ENCODE results near the gene TBC1D22A. TPM values are rescaled to one million over a fixed set of nuclear protein-coding genes. Genes with fewer than 3 reads are reported as not detected.

Gene TBC1D22A
- total and polyA plus RNA-seq, 4 donors = 4.1 to 12.4 (median 8.4) TPM

- no peak overlapping the region for H3K9ac ChIP-seq (ENCODE audit: low read depth in 1 of 2, low read length in 2 of 2)
- no peak overlapping the region for H3K4me3 ChIP-seq (ENCODE audit: low read depth in 1 of 3, low read length in 3 of 3)
- WGBS = 72% methylated on average over 25 of the region's 25 CpGs
- H3K4me1 ChIP-seq (ENCODE audit: control insufficient read depth in 4 of 4, insufficient read depth in 4 of 4, low read length in 3 of 4) = no peaks in the 10 kb centered on the region
- no peaks in the 10 kb centered on the region for H3K9me3 ChIP-seq (ENCODE audit: control insufficient read depth in 4 of 4, low read length in 3 of 4)
- H3K27me3 ChIP-seq (ENCODE audit: control insufficient read depth in 4 of 4, insufficient read depth in 4 of 4, low read length in 3 of 4) = no peaks in the 10 kb centered on the region
- no peak overlapping the region for H3K27ac ChIP-seq (ENCODE audit: low read depth in 1 of 2, low read length in 2 of 2)
- no peaks in the 10 kb centered on the region for H3K36me3 ChIP-seq (ENCODE audit: control insufficient read depth in 4 of 4, insufficient read depth in 3 of 4, low read depth in 1 of 4, low read length in 3 of 4)
- TF ChIP-seq FOXA2 (IDR thresholded peaks at IDR 0.05) (no peak), NR2F2 (IDR thresholded peaks at IDR 0.05) (peak; percentile 18)
- peak; percentile 25 for DNase-seq (ENCODE audit: low spot score)
These were observed 429.5 kb downstream of the TBC1D22A start for GRCh38 chr22:47191671-47192650.

DNA sequence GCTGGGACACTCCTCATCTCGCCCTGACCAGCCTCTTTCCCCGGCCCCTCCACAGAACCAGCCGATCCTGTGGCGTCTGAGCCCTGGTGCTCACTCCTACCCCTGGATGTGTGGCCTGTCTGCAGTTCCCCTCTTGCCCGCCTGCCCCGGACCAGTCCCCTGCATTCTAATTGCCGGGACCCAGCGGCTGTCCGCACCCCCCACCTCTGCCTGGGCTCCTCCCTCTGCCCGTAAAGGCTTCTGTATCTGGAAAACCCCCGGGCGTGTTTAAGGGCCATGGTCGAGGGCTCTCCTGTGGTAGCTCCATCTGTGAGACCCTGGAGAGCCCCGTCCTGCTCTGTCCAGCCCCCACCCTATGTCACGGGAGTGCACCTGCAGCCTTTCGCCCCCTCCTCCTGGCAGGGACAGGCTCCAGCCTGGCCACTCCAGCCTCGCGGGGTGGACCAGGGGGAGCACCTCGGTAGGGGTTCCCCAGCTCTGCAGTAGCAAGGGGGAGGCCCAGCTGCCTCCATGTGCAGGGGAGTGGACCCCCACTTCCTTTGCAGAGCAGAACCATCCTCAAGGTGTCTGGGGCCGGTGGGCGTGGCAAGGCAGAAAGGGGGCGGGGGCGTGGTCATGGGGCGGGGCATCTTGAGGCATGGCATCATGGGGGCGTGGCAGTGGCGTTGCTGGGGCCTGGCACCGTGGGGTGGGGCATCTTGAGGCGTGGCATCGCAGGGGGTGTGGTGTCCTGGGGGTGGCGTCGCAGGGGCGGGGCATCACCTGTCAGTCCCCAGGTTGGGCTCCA is 430.4 kb downstream of the TBC1D22A start:
- Histone ChIP-seq H3K9me3 (ENCODE audit: control insufficient read depth in 4 of 4, low read length in 3 of 4) (no peaks in the 10 kb centered on the region), H3K27me3 (ENCODE audit: control insufficient read depth in 4 of 4, insufficient read depth in 4 of 4, low read length in 3 of 4) (no peaks in the 10 kb centered on the region), H3K4me3 (ENCODE audit: low read depth in 1 of 3, low read length in 3 of 3) (no peak overlapping the region), H3K27ac (ENCODE audit: low read depth in 1 of 2, low read length in 2 of 2) (no peak overlapping the region), H3K4me1 (ENCODE audit: control insufficient read depth in 4 of 4, insufficient read depth in 4 of 4, low read length in 3 of 4) (peaks cover 0 to 7% (median 3%) of the 10 kb centered on the region in 4 donors), H3K36me3 (ENCODE audit: control insufficient read depth in 4 of 4, insufficient read depth in 3 of 4, low read depth in 1 of 4, low read length in 3 of 4) (no peaks in the 10 kb centered on the region), H3K9ac (ENCODE audit: low read depth in 1 of 2, low read length in 2 of 2) (no peak overlapping the region)
- no peak for TF ChIP-seq RAD21 (IDR thresholded peaks at IDR 0.05)
- TF ChIP-seq, protein P1, sequence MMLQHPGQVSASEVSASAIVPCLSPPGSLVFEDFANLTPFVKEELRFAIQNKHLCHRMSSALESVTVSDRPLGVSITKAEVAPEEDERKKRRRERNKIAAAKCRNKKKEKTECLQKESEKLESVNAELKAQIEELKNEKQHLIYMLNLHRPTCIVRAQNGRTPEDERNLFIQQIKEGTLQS (IDR thresholded peaks at IDR 0.05) = no peak
- TF ChIP-seq HNF4A (conservative IDR thresholded peaks at IDR 0.05) = no peak
- 75% methylated on average over 32 of the region's 32 CpGs for WGBS
- DNase-seq (ENCODE audit: low spot score) = peak; percentile 31

DNA sequence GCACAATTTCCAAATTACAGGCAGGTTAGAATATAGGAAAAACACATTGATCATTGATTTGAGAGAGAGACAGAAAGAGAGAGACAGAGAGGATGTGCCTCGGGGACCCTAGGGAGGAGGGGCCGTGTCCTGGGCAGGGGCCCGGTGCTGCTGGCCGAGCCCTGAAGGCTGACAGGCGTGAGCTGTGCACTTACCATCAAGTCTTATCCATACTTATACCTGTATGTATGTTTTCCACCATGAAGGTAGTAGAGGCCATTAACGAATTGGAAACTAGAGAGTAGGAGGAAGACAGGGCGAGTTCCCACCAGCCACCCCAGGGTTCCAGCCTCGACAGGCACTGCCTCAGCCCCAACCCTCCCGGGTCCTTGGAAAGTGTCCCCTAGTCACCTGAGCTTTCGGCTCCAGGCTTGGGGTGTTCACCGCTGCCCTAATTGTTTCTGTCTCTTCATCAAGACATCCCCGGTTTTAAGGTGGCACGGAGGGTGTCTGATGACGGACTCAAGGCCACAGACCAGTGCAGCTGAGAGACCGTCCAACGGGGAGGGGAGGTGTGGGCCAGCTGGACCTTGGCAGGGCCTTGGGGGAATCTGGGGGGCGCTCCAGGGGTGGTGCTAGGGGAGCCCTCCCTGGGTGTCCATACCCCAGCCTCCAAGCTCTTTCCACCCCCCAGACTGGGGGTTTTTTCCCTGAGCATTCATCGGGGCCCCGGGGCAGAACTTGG is 431.3 kb downstream of the TBC1D22A start:
- no peaks in the 10 kb centered on the region for H3K27me3 ChIP-seq (ENCODE audit: control insufficient read depth in 4 of 4, insufficient read depth in 4 of 4, low read length in 3 of 4)
- WGBS = 91% methylated on average over 19 of the region's 19 CpGs
- peaks cover 0 to 9% (median 3%) of the 10 kb centered on the region in 4 donors for H3K4me1 ChIP-seq (ENCODE audit: control insufficient read depth in 4 of 4, insufficient read depth in 4 of 4, low read length in 3 of 4)
- no peak overlapping the region for H3K9ac ChIP-seq (ENCODE audit: low read depth in 1 of 2, low read length in 2 of 2)
- H3K36me3 ChIP-seq (ENCODE audit: control insufficient read depth in 4 of 4, insufficient read depth in 3 of 4, low read depth in 1 of 4, low read length in 3 of 4) = no peaks in the 10 kb centered on the region
- no peak overlapping the region for H3K4me3 ChIP-seq (ENCODE audit: low read depth in 1 of 3, low read length in 3 of 3)
- DNase-seq (ENCODE audit: low spot score) = peak; percentile 22
- H3K9me3 ChIP-seq (ENCODE audit: control insufficient read depth in 4 of 4, low read length in 3 of 4) = no peaks in the 10 kb centered on the region
- H3K27ac ChIP-seq (ENCODE audit: low read depth in 1 of 2, low read length in 2 of 2) = no peak overlapping the region
- TF ChIP-seq JUND (IDR thresholded peaks at IDR 0.05) = no peak
- TF ChIP-seq, protein P2, sequence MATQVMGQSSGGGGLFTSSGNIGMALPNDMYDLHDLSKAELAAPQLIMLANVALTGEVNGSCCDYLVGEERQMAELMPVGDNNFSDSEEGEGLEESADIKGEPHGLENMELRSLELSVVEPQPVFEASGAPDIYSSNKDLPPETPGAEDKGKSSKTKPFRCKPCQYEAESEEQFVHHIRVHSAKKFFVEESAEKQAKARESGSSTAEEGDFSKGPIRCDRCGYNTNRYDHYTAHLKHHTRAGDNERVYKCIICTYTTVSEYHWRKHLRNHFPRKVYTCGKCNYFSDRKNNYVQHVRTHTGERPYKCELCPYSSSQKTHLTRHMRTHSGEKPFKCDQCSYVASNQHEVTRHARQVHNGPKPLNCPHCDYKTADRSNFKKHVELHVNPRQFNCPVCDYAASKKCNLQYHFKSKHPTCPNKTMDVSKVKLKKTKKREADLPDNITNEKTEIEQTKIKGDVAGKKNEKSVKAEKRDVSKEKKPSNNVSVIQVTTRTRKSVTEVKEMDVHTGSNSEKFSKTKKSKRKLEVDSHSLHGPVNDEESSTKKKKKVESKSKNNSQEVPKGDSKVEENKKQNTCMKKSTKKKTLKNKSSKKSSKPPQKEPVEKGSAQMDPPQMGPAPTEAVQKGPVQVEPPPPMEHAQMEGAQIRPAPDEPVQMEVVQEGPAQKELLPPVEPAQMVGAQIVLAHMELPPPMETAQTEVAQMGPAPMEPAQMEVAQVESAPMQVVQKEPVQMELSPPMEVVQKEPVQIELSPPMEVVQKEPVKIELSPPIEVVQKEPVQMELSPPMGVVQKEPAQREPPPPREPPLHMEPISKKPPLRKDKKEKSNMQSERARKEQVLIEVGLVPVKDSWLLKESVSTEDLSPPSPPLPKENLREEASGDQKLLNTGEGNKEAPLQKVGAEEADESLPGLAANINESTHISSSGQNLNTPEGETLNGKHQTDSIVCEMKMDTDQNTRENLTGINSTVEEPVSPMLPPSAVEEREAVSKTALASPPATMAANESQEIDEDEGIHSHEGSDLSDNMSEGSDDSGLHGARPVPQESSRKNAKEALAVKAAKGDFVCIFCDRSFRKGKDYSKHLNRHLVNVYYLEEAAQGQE (IDR thresholded peaks at IDR 0.05) = no peak
- TF ChIP-seq GABPA (IDR thresholded peaks at IDR 0.05 in 1 of 2, conservative IDR thresholded peaks at IDR 0.05 in 1 of 2) = no peak
- no peak for TF ChIP-seq SP1 (IDR thresholded peaks at IDR 0.05)
- no peak for TF ChIP-seq TAF1 (conservative IDR thresholded peaks at IDR 0.05)
- no peak for TF ChIP-seq RAD21 (IDR thresholded peaks at IDR 0.05)
- TF ChIP-seq NR2F2 (IDR thresholded peaks at IDR 0.05) = no peak
- TF ChIP-seq RXRA (IDR thresholded peaks at IDR 0.05) = no peak
- no peak for TF ChIP-seq FOXA1 (IDR thresholded peaks at IDR 0.05)
- TF ChIP-seq YY1 (IDR thresholded peaks at IDR 0.05) = no peak
- TF ChIP-seq CTCF (IDR thresholded peaks at IDR 0.05; ENCODE audit: low read depth, low read length, missing input control) = no peak
- TF ChIP-seq ZBTB33 (IDR thresholded peaks at IDR 0.05) = no peak
- TF ChIP-seq, protein P1 (IDR thresholded peaks at IDR 0.05) = no peak
- TF ChIP-seq HNF4G (IDR thresholded peaks at IDR 0.05) = no peak
- TF ChIP-seq HNF4A (conservative IDR thresholded peaks at IDR 0.05) = no peak
